Inflammatory macrophage treated with lipopolysaccharide for 4 hours (primary cell): Measurements from ENCODE around the gene ESPN.
"Not testable (repeated sequence)": the region's sequence is repeated elsewhere in the genome, so short reads cannot be mapped to it uniquely, and the experiment has no call there.

ENCODE experiments used
- DNase-seq: peaks from one replicate; pipeline ENCODE4 v3.0.0-alpha.2; 2020

ESPN gene

DNA sequence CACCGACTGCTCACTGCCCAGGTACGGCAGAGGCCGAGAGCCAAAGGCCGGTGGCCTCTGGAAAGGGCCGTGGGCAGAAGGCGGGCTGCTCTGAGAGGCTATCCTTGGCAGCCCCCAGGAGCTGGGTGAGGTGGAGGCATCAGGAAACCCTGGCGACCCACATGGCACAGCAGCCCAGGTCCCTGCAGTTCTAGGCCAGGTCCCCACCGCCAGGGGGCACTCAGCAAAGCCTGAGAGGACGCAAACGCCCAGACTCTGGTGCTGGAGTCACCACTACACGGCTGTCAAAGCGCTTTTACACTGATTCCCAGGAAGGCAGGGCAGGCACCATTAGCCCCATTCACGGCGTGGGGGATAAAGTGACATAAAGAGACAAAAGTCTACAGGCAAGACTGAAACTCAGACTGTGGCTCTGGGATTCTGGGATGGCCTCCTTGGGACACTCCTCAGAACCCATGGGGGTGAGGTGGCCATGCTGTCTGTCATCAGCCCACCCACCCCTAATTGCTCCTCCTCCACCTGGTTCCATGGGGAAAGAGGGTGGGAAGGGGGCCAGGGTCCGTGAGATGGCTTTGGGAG lies 61.9 kb downstream of the ESPN start:
- peak; percentile 80 for DNase-seq

DNA sequence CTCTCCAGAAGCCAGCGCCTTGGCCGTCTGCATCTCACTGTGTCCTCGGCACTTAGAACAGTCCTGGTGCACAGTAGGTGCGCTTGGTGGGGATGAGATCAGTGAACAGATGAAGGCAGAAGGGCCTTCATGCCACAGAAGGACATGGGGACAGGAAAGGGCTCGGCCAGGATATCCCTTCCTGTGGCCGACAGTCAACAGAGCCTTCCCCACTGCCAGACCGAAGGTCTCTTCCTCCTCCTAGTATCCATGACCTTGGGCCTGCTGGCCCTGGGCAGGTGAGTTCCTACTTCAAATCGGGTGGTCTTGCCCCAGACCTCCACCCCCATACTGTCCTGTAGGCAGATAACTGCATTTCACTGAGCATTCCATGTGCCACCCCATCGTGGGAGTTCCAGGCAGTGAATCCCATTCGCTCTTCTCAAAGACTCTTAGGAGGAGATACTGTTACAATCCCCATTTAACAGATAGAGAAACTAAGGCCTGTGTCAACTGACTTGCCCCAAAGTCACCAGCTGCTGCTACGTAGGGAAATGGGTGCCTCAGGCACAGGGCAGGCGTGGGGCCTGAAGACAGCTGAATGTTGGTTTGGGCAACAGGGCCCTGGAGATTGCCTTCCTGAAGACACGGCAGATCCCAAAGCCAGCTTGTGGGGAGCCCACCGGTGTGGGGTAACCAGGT lies 63.4 kb downstream of the ESPN start:
- DNase-seq: no peak

DNA sequence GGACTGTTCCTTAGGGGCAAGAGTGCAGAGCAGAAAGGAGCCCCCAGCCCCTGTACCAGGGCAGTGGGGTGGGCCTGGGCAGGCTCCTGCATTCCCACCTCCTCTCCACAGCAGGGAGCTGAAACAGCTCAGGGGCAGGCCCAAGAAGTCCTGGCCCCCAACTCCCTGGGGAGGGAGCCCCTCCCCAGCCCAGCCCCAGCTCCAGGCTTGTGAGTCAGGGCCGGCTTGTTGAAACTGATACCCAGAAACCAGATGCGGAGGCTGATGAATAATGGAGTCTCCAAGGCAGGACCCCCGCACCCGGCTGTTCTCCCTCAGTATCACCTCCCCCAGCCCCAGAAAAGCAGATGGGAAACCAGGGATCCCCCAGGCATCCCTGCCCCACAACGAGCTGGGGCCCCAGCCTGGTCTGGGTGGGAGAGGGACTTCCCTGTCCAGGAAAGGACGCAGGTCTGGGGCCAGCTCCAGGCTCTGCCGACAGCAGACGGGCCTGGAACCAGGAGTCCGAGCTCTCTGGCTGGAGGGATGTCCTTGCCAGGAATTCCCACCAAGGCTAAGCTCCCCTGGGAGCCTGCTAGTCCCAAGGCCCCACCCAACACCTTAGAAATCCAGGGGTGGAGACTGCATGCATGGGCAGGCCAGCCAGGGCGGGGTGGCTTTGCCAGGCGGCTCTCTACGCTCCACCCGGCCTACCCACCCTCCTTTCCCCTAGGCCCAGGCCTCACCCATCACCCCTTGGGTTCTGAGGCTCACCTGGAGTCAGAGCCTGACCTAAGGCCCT lies 64.2 kb downstream of the ESPN start:
- DNase-seq: no peak

DNA sequence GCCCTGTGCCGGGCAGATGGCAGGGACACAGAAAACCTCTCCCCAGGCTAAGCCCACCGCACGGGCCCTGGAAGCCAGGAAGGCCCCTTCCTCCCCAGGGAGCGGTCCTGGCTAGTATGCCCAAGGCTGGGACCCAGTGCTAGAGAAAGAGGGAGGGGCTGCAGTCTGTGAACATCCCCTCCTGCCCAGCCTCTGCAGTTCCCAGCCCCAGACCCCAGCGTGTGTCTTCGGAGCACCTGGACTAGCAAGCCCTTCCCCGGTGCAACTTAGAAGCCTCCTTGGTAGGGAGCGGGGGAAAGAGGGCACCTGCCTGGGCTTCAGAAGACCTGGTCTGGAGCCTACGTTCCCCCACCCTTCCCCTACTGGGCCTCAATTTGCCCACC lies 64.8 kb downstream of the ESPN start:
- no peak for DNase-seq

DNA sequence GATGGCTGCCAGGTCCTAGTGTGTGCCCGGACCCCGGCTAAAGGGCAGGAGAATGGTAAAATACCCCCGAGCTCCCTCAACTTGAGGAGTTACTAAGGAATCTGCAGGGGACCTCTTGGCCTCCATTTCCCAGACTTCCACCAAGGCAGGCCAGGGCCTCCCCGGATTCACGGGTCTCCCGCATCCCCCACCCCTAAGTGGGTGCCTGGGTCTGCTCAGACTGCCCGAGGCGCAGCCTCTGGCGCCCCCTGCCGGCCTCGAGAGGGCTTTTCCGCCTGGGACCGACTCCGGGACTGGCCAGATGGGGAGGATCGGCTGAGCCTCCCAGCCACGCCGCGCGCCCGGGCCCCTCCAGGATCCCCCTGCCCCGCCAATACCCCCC lies 65.2 kb downstream of the ESPN start:
- DNase-seq: peak; percentile 57

DNA sequence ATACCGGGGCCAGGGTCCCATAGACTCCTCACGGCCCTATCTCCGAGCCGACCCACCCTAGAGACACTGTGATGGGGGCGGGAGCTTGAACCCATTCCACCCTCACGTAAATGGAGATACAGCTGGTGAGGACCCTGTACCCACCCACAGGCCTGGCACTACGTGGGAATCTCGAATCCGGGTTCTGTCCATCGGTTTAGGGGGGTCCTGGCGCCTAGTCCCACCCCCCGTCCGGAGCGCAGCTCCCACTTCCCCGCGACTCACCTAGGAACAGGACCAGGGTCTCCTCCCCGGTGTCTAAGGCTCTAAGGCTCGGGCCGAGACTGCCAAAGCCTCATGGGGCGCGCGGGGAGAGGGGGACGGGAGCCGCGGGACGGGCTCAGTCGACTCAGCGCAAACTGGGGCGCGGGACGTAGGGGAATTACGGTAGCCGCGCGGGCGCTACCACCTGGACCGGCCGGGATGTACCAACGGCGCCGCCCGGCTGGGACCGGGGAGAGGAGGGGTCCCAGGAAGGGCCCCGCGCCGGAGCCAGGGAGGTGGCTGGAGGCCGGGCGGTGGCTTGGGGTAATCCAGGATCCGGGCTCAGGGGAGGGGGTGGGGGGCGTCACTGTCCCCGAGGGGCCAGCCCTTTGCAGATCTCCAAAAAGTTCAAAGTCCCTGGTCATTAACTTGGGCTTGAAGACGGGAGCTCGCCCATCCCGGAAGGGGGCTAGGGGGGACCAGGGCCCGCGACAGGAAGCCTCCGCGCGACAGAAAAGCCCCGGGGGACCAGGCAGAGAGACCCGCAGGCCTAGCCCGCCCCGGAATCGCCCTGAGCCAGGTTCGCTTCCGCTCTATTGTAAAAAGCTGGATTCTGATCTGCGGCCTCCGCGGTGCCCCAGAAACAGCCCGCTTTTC lies 65.9 kb downstream of the ESPN start:
- DNase-seq: no peak

DNA sequence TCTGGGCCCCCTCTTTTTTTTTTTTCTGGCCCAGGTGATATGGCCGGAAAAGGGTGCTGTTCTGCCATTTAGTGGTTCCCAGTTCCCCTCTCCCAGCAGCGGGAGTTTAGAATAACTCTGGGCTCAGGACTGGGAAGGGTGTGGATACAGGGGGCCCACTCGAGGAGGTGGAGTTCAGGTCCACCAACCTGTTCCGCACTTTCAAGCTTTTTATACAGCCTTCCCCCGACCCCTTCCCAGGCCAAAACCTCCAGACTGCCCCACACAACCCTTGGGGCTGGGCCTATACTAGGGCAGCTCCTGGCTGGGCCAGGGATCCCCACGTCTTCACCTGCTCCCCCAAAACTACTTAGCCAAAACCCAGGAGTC lies 66.5 kb downstream of the ESPN start:
- DNase-seq: no peak

DNA sequence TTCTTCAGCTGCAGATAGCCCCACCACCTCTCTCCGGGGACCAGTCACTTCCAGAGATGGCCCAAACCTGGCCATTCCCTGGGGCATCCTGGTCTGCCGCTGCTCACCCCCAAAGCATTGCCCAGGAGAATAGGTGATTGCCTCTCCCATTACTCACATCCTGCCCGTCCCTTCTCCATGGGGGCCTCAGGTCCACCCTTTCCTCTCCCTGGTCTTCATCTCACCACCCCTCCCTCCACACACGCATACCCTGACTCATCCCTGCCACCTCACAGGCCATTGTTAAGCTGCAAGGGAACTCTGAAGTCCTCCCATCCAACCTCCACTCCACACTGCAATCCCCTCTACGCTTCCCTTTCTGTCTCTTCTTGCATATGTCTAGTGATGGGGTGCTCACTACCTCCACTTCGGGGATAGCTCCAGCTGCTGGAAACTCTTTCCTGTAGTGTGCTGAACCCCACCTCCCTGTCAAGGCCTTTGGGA lies 66.9 kb downstream of the ESPN start, which contains the start of gene PLEKHG5:
Gene PLEKHG5 (minus strand): TSS at position 188 of the 483 bp plus-strand sequence. CDS start 14,096 bp downstream, outside the sequence.
- no peak for DNase-seq

DNA sequence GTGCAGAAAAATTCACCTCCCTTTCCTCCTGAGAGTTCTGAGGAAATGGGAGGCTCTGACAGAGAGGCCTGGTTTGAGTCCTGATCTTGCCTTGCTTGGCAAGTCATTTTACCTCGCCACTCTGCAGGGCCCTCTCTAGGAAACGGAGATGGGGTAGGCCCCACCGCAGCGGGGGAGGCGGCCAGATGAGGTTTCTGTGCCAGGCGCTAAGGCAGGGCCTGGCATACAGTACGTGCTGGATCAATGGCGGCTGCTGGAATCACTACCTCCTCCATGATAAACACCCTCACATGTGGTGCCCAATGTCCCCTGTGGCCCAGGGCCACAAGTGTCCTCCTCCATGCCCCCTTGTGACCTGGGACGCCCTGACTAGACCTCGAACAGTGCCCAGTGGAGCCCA lies 67.4 kb downstream of the ESPN start:
- no peak for DNase-seq

DNA sequence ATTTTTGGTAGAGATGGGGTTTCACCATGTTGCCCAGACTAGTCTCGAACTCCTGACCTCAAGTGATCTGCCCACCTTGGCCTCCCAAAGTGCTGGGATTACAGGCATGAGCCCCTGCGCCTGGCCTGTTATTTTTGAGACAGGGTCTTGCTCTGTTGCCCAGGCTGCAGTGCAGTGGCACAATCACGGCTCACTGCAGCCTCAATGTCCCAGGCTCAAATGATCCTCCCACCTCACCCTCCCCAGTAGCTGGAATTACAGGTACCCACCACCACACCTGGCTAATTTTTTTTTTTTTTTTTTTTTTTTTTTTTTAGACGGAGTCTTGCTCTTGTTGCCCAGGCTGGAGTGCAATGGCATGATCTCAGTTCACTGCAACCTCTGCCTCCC lies 69.3 kb downstream of the ESPN start:
- not testable (repeated sequence) for DNase-seq

DNA sequence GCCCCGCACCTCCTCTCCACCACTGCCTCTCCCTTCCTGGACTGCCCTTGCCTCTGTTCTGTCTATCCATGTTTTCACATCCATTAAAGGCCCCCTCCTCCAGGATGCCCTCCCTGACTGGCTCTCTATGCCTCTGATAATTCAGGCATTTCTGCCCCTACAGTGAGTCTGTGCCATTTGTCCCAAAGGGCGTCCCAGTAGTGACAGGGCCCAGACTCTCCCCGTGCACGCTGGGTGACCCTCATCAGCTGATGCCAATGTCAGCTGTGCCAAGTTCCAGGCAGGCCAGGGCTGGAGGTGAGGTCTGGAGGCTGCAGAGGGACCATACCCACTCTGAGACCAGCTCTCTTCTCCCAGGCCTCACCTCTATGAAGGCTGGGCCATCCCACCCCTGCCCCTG lies 70.1 kb downstream of the ESPN start:
- DNase-seq: no peak

DNA sequence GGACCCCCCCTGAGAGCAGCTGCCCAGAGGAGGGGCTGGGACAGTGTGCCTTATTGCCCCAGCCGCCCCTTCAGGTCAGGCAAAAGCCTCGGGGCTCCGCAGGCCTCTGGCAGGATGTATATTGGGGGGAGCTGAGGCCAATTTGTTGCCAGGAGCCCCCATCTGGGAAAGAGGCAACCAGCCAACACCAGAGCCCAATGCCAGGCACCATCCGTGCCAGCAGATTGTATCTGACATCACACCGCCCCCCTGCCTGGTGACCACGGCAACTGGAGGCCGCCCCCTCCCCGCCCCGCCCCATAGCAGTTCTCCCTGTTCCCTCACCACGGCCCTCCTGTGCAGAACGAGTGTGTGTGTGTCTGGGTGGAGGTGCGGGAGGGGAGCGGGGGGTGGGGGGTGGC lies 70.5 kb downstream of the ESPN start:
- DNase-seq: no peak

DNA sequence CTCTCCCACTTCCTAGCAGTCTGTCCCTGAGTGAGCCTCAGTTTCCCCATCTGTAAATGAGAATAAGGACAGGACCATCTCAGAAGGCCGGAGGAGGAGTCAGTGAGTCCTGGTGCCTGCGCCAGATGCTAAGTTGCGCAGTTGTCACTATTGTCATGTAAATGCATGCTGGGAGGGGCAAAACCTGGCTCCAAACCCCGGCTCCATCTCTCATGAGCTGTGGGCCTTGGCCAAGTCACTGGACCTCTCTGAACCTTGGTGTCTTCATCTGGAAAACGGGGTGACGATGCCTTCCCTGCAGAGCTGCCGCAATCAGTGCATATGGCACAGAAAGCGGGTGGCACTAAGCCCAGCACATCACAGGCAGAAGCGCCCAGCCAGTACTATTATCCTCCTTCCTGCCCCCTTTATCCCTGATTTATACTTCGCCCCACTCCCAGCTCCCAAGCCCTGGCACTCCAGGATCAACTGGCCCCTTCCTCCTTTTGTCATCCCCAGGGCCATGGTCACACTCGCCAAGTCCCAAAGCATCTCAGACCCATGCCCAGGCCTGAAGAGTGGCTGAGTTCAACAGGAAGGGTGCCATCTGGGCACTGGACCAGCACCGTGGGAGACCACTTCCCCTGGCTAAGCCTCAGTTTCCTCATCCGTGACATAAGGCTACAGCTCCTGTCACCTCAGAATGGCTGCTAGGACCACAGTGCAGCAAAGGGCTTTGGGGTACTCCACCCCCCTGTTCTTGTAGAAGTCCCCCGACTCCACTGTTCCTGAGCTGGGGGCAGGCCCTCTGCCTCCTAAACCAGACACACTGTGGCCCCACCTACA lies 71.2 kb downstream of the ESPN start:
- DNase-seq: no peak

DNA sequence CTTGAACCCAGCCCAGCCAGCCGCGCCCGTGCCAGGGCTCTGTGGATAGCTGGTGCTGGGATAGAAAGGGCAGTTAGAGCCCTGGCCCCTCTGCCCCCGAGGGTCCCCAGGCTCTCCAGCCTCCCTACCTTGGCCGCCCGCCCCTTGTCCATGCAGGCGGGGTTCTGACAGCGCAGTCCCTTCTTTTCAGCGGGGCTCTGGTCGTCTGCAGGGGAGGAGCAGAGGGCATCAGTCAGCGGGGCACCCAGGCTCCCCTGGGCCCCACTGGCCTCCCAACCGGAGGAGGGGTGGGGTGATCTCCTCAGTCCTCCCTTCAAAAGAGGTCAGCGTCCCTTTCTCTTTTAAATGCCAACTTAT lies 71.8 kb downstream of the ESPN start:
- no peak for DNase-seq

DNA sequence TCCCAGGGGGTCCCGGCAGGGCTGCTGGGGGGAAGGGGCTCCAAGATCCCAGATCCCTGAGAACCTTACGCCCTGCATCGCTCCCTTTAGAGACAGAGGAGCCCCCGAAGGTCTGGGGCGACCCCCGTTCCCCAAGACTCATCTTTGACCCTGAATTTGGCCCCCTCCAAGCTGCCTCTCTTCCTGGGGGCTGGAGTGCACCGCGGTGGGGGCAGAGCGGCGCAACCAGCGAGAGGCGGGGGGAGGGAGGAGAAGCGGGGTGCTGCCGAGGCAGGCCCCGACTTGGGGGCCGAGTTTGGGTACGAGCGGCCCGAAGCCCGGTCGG lies 72.3 kb downstream of the ESPN start:
- no peak for DNase-seq

DNA sequence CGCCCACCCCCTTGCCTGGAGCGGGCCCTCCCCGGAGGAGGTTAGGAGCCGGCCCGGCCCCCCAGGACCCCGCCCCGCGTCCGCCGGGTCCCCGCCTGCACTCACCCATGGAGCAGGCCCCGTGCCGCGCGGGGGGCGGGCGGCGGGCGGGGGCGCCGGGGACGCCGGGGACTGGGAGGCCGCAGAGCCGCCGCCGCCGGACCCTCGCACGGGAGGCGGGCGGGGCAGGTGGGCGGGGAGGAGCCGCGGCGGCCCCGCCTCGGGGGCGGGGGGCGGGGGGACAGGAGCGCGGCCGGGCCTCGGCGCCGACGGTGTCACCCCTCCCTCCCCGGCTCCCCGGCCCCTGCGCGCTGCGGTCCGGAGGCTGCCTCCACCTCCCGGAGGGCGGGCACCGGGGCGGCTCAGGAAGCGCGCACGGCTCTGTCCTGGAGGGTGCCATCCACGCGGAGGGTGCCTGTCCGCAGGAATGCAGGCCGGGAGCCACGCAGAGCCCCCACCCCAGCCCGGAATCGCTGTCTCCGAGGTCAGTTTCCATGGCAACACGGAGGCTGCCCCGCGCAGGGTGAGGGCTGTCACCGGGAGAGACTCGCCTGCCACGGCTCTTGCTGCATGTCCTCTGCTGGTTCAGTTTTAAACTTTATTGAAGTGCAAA lies 72.8 kb downstream of the ESPN start:
- DNase-seq: no peak

DNA sequence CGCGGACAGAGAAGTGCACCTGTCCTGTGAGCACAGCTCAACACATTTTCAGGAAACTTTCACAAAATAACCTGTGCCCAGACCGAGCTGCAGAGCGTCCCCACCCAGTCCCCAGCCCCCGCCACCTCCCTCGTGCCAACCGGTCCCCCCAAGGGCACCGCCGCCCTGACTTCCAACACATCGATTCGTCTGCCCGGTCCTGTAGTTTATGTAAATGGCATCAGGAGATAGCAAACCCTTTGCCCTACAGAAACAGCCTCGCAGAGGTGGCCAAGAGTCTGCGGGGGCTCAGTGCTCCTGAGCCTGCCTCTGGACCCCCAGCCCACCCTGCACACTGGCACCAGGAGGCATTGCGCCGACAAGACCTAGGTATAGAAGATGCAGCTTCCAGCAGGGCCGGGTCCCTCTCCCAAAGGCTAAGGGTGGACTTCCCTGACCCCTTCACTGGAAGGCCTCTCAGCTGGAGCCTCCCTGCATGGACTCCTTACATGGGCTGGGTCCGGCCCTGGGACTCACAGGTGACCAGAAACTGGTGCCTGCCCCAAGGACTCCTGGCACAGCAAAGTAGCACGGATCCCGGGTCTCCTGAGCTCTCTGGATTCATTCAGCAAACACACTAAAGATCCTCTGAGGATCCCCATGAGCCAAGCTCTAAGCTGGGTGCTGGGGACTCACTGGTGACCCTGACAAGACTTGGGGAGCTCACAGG lies 73.4 kb downstream of the ESPN start:
- DNase-seq: no peak

DNA sequence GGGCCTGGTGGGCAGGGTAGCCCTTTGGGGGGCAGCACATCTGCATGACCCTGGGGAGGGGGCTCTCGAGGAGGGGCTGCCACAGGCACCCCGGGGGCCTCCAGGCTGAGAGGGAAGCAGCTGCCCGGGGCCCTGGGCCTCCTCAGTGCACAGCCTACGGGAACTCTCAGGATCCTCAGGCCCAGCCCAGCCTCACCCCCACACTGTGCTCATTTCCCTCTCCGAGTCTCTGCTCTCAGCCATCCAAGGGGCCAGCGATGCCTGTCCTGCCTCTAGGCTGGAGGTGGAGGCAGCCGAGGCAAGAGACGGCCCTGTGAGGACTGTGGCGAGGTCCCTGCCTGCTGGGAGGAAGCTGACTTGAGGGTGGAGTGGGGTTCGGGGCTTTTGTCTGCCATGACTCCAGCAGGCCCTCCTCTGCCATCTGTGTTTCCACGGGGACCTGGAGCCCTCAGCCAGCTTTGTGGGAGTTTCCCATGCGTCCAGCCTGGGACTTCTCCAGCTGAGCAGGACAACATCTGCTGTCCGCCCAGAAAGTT lies 74.1 kb downstream of the ESPN start:
- DNase-seq: peak; percentile 41

DNA sequence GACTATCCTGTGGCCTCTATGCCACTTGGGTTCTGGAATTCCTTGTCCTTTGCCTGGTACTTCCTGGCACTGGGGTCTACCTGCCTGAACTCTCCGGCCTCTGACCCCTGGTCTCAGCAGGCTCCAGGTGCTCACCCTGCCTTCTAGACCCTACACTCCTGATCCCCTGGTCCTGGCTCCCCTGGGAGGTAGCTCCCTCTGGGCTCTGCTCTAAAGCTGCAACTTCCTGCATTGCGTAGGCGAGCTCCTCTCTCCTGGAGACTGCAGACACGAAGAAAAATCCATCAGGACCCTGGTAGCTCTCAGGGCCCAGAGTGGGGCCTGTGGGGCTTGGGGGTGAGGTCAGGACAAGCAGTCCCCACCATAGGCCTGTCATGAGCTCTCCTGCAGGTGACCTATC lies 74.7 kb downstream of the ESPN start:
- no peak for DNase-seq

DNA sequence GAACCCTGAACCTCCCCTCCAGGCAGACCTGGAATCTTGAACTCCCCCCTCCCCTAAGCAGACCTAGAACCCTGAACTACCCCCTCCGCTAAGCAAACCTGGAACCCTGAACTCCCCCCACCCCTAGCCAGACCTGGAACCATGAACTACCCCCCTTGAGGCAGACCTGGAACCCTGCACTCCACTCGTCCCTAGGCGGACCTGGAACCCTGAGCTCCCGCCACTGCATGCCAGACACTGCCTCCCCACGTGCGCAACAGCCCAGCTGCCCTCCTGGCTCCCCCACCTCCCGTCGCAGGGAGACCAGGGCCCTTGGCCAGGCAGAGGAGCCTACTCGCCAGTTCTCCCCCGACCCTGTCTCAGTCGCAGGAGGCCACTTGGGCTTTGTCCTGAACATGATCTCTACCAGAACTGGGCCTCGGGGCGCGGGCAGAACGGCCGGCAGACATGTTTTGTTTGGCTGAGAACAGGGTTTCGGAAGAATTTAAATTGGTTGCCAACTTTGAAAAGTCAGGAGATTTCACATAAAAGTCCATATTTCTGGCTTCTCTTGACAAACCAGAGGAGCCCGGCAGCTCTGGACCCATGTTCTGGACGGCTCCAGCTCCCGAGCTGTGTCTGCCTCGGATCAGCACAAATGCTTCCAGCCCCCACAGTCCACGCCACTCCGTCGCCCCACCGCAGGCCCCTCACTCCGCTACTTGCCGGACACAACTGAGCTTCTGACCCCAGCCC lies 76.1 kb downstream of the ESPN start:
- DNase-seq: no peak
